A673 (cell line): ENCODE results near the gene DNAJC6.

Source experiments
- CTCF ChIP-seq: fragments of 300-800, 200-600 bp; sonication (generic); conservative IDR thresholded peaks from 2 replicates; pipeline ENCODE4 v1.5.1; 2017; ENCODE audit warnings: low read depth, mild to moderate bottlenecking, antibody characterized with exemption, low read length, moderate library complexity, mixed read lengths
- EZH2 ChIP-seq: fragments of 200-600 bp; sonication (generic); IDR thresholded peaks from 2 replicates; pipeline ENCODE4 v1.6.1; 2017; ENCODE audit warnings: borderline replicate concordance, low read depth, mild to moderate bottlenecking, mixed read lengths, antibody characterized with exemption, low read length; ENCODE audit not compliant: poor library complexity, severe bottlenecking

GRCh38 chr1:65377496-65378246, 68.3 kb downstream of the DNAJC6 start:
- no peak for TF ChIP-seq CTCF
- no peak for TF ChIP-seq EZH2
